Measurements from ENCODE around the gene LRRC17.
A peak's percentile ranks its signal among the peaks of the same experiment; 100 is the strongest.
"Not testable (repeated sequence)": the region's sequence is repeated elsewhere in the genome, so short reads cannot be mapped to it uniquely, and the experiment has no call there.

The LRRC17 gene

GRCh38 chr7:102897211-102897631 is 15.6 kb upstream of the LRRC17 start:
- DNase-seq (ENCODE audit: low read depth), result no peak
- no peak overlapping the region for H3K4me3 ChIP-seq (ENCODE audit: low read depth, low read length)
- TF ChIP-seq CTCF (conservative IDR thresholded peaks at IDR 0.05; ENCODE audit: low read depth, low read length), result no peak

- TF ChIP-seq CTCF (conservative IDR thresholded peaks at IDR 0.05; ENCODE audit: low read depth, low read length), result no peak
- H3K4me3 ChIP-seq (ENCODE audit: low read depth, low read length), result no peak overlapping the region
- DNase-seq (ENCODE audit: low read depth), result no peak
Observed at GRCh38 chr7:102897856-102898531, 14.8 kb upstream of the LRRC17 start.

GRCh38 chr7:102898532-102898859 is 14.3 kb upstream of the LRRC17 start:
- no peak for DNase-seq (ENCODE audit: low read depth)
- TF ChIP-seq CTCF (conservative IDR thresholded peaks at IDR 0.05; ENCODE audit: low read depth, low read length), result no peak
- H3K4me3 ChIP-seq (ENCODE audit: low read depth, low read length), result no peak overlapping the region

- not testable (repeated sequence) for H3K4me3 ChIP-seq (ENCODE audit: low read depth, low read length); DNase-seq (ENCODE audit: low read depth)
Observed at GRCh38 chr7:102902052-102902451, 10.7 kb upstream of the LRRC17 start.

GRCh38 chr7:102903576-102903975 is 9.2 kb upstream of the LRRC17 start:
- DNase-seq (ENCODE audit: low read depth); H3K4me3 ChIP-seq (ENCODE audit: low read depth, low read length): not testable (repeated sequence)

- TF ChIP-seq CTCF (conservative IDR thresholded peaks at IDR 0.05; ENCODE audit: low read depth, low read length), result no peak
- DNase-seq (ENCODE audit: low read depth), result no peak
- H3K4me3 ChIP-seq (ENCODE audit: low read depth, low read length), result no peak overlapping the region
Observed at GRCh38 chr7:102908676-102909075, 4.1 kb upstream of the LRRC17 start.

GRCh38 chr7:102913826-102914225 is 1.0 kb downstream of the LRRC17 start:
- peak overlapping the region; percentile 63 for H3K4me3 ChIP-seq (ENCODE audit: low read depth, low read length)
- no peak for DNase-seq (ENCODE audit: low read depth)
- TF ChIP-seq CTCF (conservative IDR thresholded peaks at IDR 0.05; ENCODE audit: low read depth, low read length), result no peak

GRCh38 chr7:102914585-102914984 is 1.8 kb downstream of the LRRC17 start:
- peak overlapping the region; percentile 63 for H3K4me3 ChIP-seq (ENCODE audit: low read depth, low read length)
- peak; percentile 96 for DNase-seq (ENCODE audit: low read depth)
- no peak for TF ChIP-seq CTCF (conservative IDR thresholded peaks at IDR 0.05; ENCODE audit: low read depth, low read length)
